DMS 273 (cell line): Measurements from ENCODE around the gene ENG.

ENCODE experiments used
- DNase-seq: peaks from one replicate; lab custom pipeline; 2025; ENCODE audit not compliant: unreplicated experiment; lab: John Stamatoyannopoulos, UW

ENG gene

GRCh38 chr9:127815512-127816361 is 38.7 kb downstream of the ENG start:
- DNase-seq: no peak

- DNase-seq: no peak
Observed at GRCh38 chr9:127814619-127815511, 39.6 kb downstream of the ENG start.

GRCh38 chr9:127813686-127814226 is 40.7 kb downstream of the ENG start:
- DNase-seq: no peak

- DNase-seq: no peak
Observed at GRCh38 chr9:127812936-127813675, 41.4 kb downstream of the ENG start.

- DNase-seq: no peak
Observed at GRCh38 chr9:127812011-127812410, 42.4 kb downstream of the ENG start.

GRCh38 chr9:127810378-127811187 is 43.9 kb downstream of the ENG start:
- DNase-seq: no peak

GRCh38 chr9:127809540-127810377 is 44.7 kb downstream of the ENG start:
- DNase-seq: no peak

- no peak for DNase-seq
Observed at GRCh38 chr9:127809002-127809539, 45.4 kb downstream of the ENG start.

GRCh38 chr9:127808347-127809001 is 46.0 kb downstream of the ENG start:
- DNase-seq: no peak

- no peak for DNase-seq
Observed at GRCh38 chr9:127806871-127807270, 47.6 kb downstream of the ENG start.

- DNase-seq: peak; percentile 53
Observed at GRCh38 chr9:127805620-127806019, 48.8 kb downstream of the ENG start.

- DNase-seq: peak; percentile 58
Observed at GRCh38 chr9:127803507-127804352, 50.7 kb downstream of the ENG start.

- peak; percentile 94 for DNase-seq
Observed at GRCh38 chr9:127802576-127803443, 51.6 kb downstream of the ENG start, which contains the start of gene FPGS. Gene FPGS, plus strand, starts transcription at chr9:127802882. Its CDS starts 43 bp downstream, at chr9:127802925.

GRCh38 chr9:127801955-127802575 is 52.4 kb downstream of the ENG start:
- no peak for DNase-seq

- DNase-seq: no peak
Observed at GRCh38 chr9:127796852-127797370, 57.5 kb downstream of the ENG start.
